ENCODE data around the gene ATP6V1G2. TPM values are rescaled to one million over a fixed set of nuclear protein-coding genes. Genes with fewer than 3 reads are reported as not detected.

ATP6V1G2 gene
- polyA plus RNA-seq, 1 donor (not counting 4 experiments of a cell fraction or from before 2014, with no cell fraction given), result 1.3 TPM

GRCh38 chr6:31575952-31576685, 29.7 kb upstream of the ATP6V1G2 start:
- Histone ChIP-seq H2AFZ (ENCODE audit: control insufficient read depth, low read length) (peak overlapping the region; percentile 79), H3K4me1 (ENCODE audit: control insufficient read depth, extremely low read depth, insufficient read depth, low read length) (peaks cover 19% of the 10 kb centered on the region), H3K4me3 (ENCODE audit: control insufficient read depth in 2 of 3, extremely low read depth in 1 of 3, insufficient read depth in 2 of 3, low read depth in 1 of 3, low read length in 3 of 3) (peak overlapping the region; percentile 29 to 59 (median 44)), H3K27ac (ENCODE audit: control insufficient read depth, insufficient read depth, low read length) (no peak overlapping the region), H3K36me3 (ENCODE audit: control insufficient read depth in 2 of 2, extremely low read depth in 1 of 2, insufficient read depth in 2 of 2, low read length in 2 of 2) (no peaks in the 10 kb centered on the region), H4K20me1 (ENCODE audit: control insufficient read depth, extremely low read depth, insufficient read depth, low read length) (no peaks in the 10 kb centered on the region), H3K9ac (ENCODE audit: control insufficient read depth, extremely low read depth, insufficient read depth, low read length) (peak overlapping the region; percentile 48), H3K9me3 (ENCODE audit: control insufficient read depth, low read depth, low read length) (no peaks in the 10 kb centered on the region), H3K79me2 (ENCODE audit: control insufficient read depth, insufficient read depth, low read length) (no peaks in the 10 kb centered on the region), H3K27me3 (ENCODE audit: control insufficient read depth, extremely low read depth, insufficient read depth, low read length) (no peaks in the 10 kb centered on the region), H3K9me1 (ENCODE audit: control insufficient read depth, extremely low read depth, insufficient read depth, low read length) (no peaks in the 10 kb centered on the region), H3K4me2 (ENCODE audit: control insufficient read depth, extremely low read depth, insufficient read depth, low read depth, low read length) (peak overlapping the region; percentile 80)
- dilution Hi-C loops (cut with MboI; ENCODE audit: extremely low pct_ligation_motif_present, low sequenced_read_pairs), result no loop called here
- no peak for DNase-seq (ENCODE audit: low read depth, low spot score)
- FAIRE-seq, result no peak
- TF ChIP-seq EZH2 (IDR thresholded peaks at IDR 0.05; ENCODE audit: low read length), result no peak
- no peak for TF ChIP-seq CTCF (optimal IDR thresholded peaks at IDR 0.05 in 1 of 3, IDR thresholded peaks at IDR 0.05 in 1 of 3, conservative IDR thresholded peaks at IDR 0.05 in 1 of 3; ENCODE audit: extremely low read depth in 1 of 3, insufficient read depth in 2 of 3, low read length in 3 of 3)

GRCh38 chr6:31575335-31575901, 29.0 kb upstream of the ATP6V1G2 start, which contains the start of gene TNF:
Gene TNF, plus strand, starts transcription at chr6:31575565. Its CDS starts 177 bp downstream, at chr6:31575742.
- DNase-seq (ENCODE audit: low read depth, low spot score), result no peak
- dilution Hi-C loops (cut with MboI; ENCODE audit: extremely low pct_ligation_motif_present, low sequenced_read_pairs), result no loop called here

More at GRCh38 chr6:31575335-31575901, 29.0 kb upstream of the ATP6V1G2 start, which contains the start of gene TNF:
- Histone ChIP-seq H3K9me1 (ENCODE audit: control insufficient read depth, extremely low read depth, insufficient read depth, low read length) (no peaks in the 10 kb centered on the region), H3K79me2 (ENCODE audit: control insufficient read depth, insufficient read depth, low read length) (no peaks in the 10 kb centered on the region), H3K9me3 (ENCODE audit: control insufficient read depth, low read depth, low read length) (no peaks in the 10 kb centered on the region), H3K36me3 (ENCODE audit: control insufficient read depth in 2 of 2, extremely low read depth in 1 of 2, insufficient read depth in 2 of 2, low read length in 2 of 2) (no peaks in the 10 kb centered on the region), H3K4me3 (ENCODE audit: control insufficient read depth in 2 of 3, extremely low read depth in 1 of 3, insufficient read depth in 2 of 3, low read depth in 1 of 3, low read length in 3 of 3) (peak within 1 kb of the TSS; percentile 29 to 59 (median 44)), H3K4me1 (ENCODE audit: control insufficient read depth, extremely low read depth, insufficient read depth, low read length) (peaks cover 19% of the 10 kb centered on the region), H3K27ac (ENCODE audit: control insufficient read depth, insufficient read depth, low read length) (peak within 1 kb of the TSS; percentile 13), H2AFZ (ENCODE audit: control insufficient read depth, low read length) (peak within 1 kb of the TSS; percentile 79), H3K27me3 (ENCODE audit: control insufficient read depth, extremely low read depth, insufficient read depth, low read length) (no peaks in the 10 kb centered on the region), H4K20me1 (ENCODE audit: control insufficient read depth, extremely low read depth, insufficient read depth, low read length) (no peaks in the 10 kb centered on the region), H3K9ac (ENCODE audit: control insufficient read depth, extremely low read depth, insufficient read depth, low read length) (peak within 1 kb of the TSS; percentile 48), H3K4me2 (ENCODE audit: control insufficient read depth, extremely low read depth, insufficient read depth, low read depth, low read length) (peak within 1 kb of the TSS; percentile 80)
- TF ChIP-seq CTCF (optimal IDR thresholded peaks at IDR 0.05 in 1 of 3, IDR thresholded peaks at IDR 0.05 in 1 of 3, conservative IDR thresholded peaks at IDR 0.05 in 1 of 3; ENCODE audit: extremely low read depth in 1 of 3, insufficient read depth in 2 of 3, low read length in 3 of 3) (no peak), EZH2 (IDR thresholded peaks at IDR 0.05; ENCODE audit: low read length) (no peak)
- FAIRE-seq, result peak; percentile 56
